ENCODE data around the gene TMEM229B.

DNA sequence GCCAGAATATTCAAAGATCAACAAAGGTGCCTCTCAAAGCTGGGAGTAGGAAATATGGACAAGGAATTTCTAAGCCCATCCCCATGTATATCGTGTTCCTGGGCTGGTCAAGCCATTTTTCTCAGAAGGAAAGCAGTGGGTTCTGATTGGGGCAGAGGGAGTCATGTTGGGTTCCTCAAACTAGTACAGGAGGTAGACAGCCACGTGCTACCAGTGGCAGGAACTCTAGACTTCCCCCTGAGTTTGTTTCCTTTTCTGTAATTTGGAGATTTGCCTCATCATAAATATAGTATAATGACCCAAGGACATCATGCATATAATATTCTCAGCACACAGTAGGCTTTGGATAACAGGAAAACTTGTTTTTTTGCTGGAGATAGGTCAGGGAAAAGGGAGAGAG is 28.2 kb upstream of the TMEM229B start:
- TF ChIP-seq POLR2AphosphoS5 (IDR thresholded peaks at IDR 0.05) (no peak), EP300 (IDR thresholded peaks at IDR 0.05) (no peak)
- TF ChIP-seq, protein P1, sequence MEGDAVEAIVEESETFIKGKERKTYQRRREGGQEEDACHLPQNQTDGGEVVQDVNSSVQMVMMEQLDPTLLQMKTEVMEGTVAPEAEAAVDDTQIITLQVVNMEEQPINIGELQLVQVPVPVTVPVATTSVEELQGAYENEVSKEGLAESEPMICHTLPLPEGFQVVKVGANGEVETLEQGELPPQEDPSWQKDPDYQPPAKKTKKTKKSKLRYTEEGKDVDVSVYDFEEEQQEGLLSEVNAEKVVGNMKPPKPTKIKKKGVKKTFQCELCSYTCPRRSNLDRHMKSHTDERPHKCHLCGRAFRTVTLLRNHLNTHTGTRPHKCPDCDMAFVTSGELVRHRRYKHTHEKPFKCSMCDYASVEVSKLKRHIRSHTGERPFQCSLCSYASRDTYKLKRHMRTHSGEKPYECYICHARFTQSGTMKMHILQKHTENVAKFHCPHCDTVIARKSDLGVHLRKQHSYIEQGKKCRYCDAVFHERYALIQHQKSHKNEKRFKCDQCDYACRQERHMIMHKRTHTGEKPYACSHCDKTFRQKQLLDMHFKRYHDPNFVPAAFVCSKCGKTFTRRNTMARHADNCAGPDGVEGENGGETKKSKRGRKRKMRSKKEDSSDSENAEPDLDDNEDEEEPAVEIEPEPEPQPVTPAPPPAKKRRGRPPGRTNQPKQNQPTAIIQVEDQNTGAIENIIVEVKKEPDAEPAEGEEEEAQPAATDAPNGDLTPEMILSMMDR (IDR thresholded peaks at IDR 0.05), result no peak

Data from suprapubic skin (tissue), 4 donors.